Suppressor macrophage treated with lipopolysaccharide for 1 hour (primary cell): ENCODE measurements around the gene TMEM59.
"Not testable (repeated sequence)": the region's sequence is repeated elsewhere in the genome, so short reads cannot be mapped to it uniquely, and the experiment has no call there.

ENCODE experiments used
- DNase-seq, 3 donors: peaks; one replicate each; pipeline ENCODE4 v3.0.0-alpha.2; 2020 to 2022

TMEM59 gene, protein sequence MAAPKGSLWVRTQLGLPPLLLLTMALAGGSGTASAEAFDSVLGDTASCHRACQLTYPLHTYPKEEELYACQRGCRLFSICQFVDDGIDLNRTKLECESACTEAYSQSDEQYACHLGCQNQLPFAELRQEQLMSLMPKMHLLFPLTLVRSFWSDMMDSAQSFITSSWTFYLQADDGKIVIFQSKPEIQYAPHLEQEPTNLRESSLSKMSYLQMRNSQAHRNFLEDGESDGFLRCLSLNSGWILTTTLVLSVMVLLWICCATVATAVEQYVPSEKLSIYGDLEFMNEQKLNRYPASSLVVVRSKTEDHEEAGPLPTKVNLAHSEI

DNA sequence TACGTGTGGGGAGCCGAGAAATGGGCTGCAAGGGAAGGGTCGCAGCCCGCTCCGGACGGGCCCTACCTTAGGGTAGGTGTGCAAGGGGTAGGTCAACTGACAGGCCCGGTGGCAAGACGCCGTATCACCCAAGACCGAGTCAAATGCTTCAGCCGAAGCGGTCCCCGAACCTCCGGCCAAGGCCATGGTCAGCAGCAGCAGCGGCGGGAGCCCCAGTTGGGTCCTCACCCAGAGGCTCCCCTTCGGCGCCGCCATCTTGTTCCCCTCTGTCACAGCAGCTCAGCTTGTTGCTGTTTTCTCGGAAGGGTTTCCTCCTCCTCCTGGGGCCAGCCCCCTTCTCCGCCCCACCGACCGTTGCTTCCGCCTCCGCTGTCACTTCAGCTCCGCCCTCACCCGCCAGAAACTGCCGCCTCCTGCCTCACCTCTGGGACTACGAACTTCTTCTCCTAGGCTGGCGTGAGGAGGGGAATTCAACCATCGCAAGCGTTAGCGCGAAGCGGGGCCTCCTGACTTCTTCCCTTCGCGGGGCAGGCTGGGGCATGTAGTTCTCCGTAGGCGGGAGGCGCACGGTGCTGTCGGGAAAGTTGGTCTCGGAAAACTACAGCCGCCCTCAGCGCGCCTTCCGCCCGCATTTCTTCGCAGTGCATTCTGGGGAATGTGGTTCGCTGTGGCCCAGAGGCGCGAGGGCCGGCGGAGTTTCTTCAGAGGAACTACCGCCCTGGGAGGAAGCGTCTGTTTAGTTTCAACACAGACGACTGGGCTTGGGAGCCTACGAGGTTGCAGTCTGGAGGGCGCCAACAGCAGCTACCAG, at the start of gene TMEM59, which contains the start of gene TCEANC2:
Gene TMEM59, minus strand, starts transcription at position 271 of the 811 bp plus-strand sequence. Its CDS starts 16 bp downstream, at position 255.
Gene TCEANC2, plus strand, starts transcription at position 675 of the 811 bp plus-strand sequence. CDS start 815 bp downstream, outside the sequence.
- peak; percentile 99 to 100 (median 99) for DNase-seq

DNA sequence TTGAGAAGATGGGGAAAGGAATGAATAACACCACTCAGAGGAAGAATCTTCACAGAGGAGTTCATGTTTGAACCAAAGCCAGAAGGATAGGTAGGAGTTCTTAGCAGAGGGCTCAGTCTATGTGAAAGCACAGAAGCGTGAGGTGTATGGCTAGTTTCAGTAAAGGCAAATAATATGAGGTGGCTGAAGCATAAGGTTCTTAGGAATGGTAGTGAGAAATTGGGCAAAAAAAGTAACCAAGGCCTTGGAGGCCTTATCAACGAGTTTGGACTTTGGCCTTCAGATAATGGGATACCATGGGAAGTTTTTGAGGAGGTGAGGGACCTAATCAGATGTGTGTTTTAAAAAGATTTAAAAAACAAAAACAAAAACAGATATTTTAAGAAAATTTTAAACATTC, 47.5 kb upstream of the TMEM59 start:
- no peak for DNase-seq

DNA sequence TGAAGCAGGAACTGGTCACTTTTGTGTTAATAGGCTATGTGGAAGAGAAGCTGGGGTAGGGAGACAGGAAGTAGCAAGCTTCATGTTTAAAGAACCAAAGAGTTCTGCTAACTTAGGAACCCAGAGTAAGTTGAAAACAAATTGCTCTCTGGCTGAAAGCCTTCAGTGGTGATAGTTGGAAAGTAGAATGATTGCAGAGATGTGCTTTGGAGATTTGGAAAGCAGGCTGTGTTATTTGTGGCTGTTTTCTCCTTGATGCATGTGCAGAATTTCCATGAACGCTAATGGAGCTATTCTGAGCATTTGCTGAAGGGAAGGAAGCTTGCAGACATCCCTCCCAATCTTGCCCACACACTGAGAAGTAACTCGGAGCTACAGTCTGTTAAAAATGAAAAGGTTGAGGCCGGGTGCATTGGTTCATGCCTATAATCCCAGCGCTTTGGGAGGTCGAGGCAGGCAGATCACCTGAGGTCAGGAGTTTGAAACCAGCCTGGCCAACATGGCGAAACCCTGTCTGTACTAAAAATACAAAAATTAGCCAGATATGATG, 46.1 kb upstream of the TMEM59 start:
- no peak for DNase-seq

DNA sequence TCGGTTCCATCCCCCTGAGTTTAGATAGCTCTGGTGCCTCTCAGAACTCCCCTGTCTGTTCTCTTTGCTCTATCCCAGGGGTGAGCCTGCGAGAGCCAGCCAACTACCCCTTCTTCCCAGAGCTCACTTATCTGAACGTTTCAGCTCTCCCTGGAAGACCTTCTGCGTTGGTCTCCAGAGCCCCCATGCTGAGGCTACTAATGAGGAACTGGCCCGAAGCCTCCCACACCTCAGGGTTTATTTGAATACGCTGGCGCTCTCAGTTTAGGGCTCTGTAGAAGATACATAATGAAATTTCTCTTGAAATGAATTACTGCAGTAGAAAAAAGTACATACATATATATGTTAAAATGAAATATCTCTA, 43.9 kb upstream of the TMEM59 start:
- peak; percentile 27 to 51 (median 34) for DNase-seq

DNA sequence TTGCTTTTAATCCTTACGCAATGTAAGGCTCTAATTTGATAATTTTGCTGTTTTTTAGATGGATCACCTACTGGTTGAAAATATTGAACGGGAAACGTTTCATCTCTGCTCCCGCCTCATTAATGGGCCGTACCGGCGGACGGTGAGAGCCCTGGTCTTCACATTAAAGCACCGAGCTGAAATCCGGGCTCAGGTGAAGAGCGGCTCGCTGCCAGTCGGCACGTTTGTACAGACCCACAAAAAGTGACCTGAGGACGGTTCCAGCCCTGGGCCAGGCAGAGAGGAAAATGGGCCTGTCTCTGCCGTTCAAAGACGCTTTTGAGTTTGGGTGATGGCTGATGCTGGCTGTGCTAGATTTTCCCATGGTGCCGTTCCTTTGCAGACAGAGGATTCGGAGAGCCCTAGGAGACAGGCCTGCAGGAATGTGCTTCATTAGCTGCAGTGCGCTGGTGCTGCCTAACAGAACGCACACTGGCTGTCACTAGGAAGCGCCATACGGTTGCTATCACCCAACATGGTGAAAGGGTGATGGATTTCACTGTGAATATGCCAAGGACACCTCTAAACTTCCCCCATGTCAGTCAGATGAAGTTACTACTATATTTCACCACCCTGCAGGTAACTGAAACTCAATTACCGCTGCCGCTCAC, 43.3 kb upstream of the TMEM59 start:
- no peak for DNase-seq

DNA sequence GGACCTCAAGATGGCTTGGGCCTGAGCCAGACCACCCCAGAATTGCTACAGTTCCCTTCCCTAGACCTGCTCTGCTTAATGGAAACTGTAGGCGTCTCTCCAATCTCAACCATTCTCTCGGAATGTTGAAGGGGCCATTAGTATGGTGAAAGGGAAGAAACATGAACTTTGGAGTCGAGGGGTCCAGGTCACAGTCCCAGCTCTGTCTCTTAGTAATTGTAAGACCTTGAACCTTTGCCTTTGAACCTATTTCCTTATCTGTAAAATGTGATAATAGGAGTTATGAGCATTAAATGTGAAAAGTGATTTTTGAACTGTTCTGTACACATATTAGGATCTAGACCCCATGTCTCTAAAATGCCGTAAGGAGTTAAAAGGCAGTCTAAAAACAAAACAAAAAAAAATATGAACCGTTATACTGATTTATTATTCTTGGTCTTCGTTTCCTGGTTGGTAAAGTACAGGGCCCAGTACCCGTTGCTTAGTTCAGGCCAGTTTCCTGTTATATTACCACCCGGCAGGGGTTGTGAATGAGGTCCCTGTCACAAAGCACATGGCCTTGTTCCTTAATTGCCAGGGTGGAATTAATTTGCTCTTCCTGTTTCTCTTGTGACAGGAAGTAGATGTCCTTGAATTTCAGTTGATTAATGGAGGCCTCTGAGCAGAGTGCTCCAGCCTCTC, 42.7 kb upstream of the TMEM59 start:
- peak; percentile 75 to 84 (median 77) for DNase-seq

DNA sequence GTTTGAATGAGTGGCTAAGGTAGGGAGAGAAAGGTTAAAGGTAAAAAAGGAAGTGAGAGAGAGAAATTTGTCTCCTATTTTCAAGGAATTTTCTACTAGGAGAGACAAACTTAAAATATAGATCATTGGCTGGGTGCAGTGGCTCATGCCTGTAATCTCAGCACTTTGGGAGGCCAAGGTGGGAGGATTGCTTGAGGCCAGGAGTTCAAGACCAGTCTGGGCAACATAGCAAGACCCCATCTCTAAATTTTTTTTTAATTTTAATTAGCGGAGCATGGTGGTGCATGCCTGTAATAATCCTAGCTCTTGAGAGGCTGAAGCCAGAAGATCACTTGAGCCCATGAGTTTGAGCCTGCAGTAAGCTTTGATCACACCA, 41.7 kb upstream of the TMEM59 start:
- not testable (repeated sequence) for DNase-seq

DNA sequence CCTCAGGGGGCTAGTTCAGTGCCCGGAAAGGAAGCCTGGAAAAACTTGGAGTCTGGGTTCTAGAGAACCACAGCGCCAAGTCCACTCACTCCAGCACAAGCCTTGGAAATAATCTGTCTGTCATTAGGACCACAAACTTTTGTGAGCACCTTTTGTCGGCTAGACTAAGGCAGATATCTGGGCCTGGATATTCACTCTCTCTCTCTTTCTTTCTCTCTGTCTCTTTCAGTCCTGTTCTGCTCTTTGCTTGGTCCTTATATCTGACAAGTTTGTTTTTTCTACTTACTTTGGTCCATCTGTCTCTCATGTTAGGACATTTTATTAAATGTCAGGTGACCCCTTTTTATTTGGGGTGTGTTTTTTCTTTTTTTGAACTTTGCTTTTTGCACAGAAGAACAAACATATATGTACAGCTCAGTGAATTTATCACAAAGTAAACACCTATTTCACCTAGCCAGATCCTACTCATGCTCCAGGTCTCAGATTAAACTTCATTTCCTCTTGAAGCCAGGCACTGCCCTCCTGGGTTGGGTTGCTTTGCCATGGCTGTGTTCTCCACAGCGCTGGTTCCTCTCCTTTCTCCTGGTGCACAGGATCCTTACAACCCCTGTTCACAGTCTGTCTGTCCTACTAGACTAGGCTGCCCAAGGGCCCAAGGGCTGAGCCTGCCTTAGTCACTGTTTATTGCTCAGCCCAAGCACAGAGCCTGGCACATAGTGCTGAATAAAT, 41.2 kb upstream of the TMEM59 start:
- DNase-seq, result no peak

DNA sequence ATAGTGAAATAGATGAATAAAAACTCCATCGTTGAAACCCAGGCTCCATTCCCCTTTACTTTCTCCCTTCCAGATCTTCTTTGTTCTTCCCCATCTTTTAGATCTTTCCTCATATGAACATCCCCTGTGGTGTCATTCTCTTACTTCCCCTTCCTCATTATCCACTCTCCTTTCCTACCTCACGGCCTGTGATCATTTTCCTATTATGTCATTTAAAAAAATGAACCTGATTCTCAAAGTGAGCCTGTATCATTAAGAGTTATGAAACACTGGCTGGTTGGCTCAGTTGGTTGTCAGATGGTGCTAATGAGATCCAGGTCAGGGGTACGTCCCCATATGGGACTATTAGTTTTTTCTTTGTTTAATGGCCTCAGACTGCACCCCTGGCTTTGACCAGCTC, 38.7 kb upstream of the TMEM59 start:
- peak; percentile 59 to 85 (median 77) for DNase-seq

DNA sequence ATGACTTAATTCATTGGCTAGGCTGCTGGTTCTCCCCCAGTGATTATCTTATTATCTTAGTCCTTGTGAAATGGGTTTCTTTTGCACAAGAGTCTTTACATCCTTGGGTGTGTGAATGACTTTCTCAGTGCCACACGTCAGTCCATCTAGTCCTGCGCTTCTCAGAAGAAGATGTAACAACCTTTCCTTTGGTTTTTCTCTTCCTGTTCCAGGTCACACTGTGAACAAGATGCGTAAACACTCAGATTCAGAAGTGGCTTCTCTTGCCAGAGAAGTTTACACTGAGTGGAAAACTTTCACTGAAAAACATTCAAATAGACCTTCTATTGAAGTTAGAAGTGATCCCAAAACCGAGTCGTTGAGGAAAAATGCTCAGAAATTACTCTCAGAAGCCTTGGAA, 35.4 kb upstream of the TMEM59 start:
- DNase-seq, result no peak

DNA sequence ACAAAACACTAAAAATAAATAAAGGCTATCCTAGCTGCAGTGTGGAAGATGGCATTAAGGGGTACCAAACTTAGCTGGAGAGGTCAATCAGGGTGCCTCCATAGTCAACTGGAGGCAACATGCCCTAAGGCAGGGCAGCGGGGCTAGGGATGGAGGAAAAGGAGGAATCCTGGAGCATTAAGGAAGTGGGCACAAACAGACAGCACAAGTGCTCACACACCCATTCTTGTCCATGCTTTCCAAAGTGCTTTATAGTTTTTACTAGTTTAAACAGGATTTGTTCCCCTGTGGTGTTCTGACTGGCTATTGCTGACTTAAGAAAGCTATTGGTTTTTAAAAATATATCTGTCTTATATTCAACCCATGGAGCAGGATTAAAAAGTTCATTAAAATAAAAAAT, 33.8 kb upstream of the TMEM59 start:
- DNase-seq, result no peak

DNA sequence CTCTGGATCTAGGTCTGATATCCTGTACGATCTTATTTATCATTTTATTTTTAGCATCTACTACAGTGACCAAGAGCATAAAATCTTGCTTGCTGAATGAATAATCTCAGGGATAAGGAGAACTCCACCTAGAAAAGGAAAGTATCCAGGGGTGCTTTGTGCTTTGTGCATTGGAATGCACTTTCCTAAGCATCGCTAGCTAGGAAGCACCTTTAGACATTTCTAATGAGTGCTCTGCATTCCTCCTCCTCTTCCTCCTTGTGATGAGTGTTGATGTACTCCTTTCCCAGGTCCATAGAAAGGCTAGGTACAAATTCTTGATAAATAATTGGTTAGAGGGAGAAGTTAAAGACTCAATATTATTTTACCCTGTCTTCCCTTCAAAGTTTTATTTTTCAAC, 31.8 kb upstream of the TMEM59 start:
- DNase-seq, result no peak

DNA sequence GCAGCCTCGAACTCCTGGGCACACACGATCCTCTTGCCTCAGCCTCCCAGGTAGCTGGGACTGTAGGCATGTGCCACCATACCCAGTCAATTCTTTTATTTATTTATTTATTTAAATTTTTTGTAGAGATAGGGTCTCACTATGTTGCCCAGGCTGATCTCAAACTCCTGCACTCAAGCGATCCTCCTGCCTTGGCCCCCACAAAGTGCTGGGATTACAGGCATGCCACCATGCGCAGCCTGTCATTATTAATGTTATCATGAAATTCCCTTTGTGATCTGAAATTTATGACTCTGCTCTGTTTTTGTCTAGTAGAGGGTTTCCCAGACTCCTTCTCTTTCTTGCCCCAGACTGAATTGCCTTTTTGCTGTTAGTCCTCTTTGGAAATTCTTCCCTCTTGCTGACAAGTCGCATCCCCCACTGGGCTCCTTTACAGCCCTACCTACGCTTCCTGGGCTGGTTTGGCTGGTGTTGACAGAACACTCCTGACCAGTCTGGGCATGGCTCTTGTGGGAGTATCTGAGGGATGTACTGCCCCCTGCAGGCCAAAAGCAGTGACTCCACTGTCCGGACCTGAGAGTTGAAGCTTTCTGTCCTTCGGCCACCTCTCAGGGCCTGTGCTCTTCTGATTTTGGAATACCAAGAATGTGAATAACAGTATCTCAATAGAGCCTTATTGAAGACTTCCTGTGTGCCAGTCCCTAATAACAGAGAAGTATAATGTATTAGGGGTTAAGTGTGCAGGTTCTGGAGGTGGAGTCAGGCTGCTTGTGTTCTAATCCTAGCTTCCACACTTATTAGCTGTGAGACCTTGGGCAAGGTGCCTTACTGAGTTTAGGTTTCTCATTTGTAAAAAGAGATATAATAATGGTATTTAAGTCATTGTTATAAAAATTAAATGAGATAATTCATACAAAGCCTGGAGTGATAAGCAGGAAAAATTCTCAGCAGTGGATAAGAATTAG, 28.6 kb upstream of the TMEM59 start:
- DNase-seq, result peak; percentile 73 to 84 (median 81)

DNA sequence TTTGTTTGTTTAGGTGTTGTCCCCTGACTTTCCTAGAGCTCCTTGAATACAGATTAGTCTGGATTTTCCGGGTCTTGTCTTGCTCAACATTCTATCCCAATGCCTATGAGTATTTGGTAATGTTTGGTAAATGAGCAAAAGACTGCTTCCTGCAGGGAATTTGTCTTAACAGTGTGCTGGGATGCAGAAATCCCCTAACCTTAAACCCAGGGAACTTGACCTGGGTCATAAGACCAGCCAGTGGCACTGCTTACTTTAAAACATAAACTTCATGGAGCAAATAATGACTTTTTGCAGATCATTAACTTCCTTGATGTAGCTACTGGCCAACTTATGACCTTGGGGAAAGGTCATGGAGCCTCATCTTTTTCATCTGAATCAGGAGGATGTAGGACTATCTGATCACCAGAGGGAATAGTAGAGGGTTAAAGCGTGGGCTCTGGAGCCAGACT, 27.6 kb upstream of the TMEM59 start:
- no peak for DNase-seq

DNA sequence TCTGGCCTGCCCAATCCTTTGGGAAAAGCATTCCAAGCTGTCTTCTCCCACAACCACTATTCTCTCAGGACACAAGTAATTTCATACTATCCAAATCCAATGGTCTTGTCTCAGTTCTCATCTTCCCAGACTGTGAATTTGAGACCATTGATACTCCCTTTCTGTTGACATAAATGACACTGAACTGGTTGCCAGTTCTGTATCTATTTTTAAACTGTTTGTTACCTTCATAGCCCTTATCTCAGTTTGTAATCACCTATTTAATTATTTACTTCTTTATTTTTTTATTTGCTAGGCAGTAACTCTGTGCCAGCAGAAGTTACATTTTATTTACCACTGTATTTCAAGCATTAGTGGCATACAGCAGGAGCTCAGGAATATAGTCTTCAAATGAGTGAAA, 24.4 kb upstream of the TMEM59 start:
- no peak for DNase-seq

DNA sequence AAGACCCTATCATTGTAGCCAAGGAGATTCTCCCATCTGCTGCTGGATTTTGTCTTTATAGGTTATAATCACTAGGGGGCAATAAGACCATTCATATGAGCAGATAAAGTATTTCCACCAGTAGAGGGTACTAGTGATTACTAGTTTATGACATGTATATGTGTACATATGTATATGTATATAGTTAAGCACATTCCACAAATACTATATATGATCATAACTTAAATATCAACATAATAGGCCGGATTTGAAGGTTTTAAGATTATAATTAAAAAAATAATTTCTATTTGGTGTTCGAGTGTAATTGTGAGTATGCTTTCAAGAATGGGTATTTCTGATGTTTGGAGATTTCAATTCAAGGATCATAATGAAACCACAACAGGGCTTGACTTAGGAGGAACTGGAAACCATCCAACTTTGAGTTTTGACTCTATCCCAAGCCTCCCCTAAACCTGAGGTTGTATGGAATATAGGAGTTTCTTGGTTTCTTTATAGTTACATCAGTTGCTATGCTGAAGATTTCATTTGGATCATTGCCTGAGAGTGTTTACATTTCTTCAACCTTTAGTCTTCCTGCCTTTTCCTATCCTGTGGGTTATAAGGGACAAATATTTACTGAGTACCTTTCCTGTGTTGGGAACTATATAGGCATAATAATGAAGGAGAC, 17.3 kb upstream of the TMEM59 start:
- DNase-seq, result peak; percentile 48 to 78 (median 73)

DNA sequence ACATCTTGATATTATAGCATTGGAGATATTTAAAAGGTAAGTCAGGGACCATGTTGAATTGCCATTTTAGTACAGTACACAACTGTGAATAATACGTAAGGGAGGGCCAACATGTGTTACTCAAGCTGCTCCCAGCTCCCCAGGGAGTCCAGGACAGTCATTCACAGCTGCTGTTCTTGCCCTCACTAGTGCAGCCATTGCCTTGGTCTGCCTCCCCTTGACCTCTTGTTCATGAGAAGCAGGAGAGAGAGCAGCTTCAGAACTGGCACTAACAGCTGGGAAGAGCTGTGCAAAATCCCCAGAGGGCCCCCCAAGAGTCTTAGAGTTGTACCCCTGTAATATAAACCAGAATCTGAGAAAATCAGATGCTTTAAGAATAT, 16.8 kb upstream of the TMEM59 start:
- no peak for DNase-seq

DNA sequence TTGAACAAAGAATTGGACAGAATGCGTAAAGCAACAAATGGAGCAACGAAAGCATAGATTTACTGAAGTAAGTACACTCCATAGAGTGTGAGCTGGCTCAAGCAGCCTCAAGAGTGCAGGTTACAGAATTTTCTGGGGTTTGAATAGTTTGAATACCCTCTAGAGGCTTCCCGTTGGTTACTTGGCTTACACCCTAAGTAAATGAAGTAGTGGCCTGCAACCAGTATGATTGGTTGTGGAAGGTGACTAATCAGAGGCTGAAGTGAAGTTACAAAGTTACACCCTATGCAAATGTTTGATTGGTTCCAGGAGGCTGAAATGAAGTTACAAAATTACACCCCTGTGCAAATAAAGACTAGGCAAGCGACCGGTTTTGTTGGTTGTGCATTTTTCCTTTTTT, 11.3 kb upstream of the TMEM59 start:
- DNase-seq, result no peak

DNA sequence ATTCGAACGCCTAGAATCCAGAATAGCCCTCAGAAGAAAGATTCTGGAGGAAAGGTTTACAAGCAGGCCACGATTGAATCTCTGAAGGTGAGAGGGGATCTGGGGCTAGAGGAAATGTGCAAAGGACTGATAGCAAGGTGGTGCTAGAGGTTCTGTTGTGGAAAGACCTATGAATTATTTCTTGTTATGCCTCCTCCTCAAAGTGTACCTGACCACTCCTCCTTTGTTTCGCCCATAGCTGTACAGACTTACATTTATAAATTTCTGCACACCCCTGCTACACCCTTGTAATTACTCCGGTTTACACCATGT, 1.4 kb upstream of the TMEM59 start:
- DNase-seq, result no peak

DNA sequence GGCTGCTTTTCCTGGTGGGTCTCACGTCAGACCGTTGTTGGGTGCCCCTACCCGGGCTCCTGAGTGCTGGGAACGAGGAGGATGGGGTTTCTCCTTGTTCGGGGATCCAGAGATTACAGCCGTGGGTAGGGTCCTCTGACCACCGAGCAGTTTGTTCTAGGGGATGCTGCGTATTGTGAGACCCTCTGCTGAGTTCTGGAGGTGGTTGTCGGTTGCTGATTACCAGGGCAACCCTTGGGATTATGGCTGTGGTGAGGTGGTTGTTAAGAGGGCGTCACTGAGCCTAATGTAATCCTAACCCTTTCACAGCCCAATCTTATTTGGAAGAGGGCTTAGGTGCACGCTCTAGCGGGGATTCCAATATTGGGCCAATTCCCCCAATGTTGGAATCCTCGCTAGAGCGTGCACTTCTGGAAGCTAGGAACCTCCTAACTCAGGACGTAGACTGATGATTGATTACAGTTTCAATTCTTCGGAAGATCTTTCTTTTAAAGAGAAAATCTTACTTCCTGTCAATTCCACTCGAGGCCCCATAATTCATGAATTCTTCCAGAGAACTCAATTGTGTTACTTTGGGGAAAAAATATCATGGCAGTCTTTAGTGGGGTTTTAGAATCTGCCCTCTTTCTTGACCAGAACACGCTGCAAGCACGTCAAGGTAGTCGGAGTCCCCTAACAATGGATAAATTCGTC, 887 bp upstream of the TMEM59 start:
- DNase-seq, result peak; percentile 22 to 29 (median 27)
